HG03045 (cell line): ENCODE data around the gene LRP1.
A peak's percentile ranks its signal among the peaks of the same experiment; 100 is the strongest.

Experiments used
- ATAC-seq: cut with Tn5 transposase; IDR thresholded peaks from one replicate; pipeline ENCODE4 v1.9.1; 2021; ENCODE audit warnings: mild to moderate bottlenecking, moderate library complexity; ENCODE audit not compliant: unreplicated experiment

LRP1 gene

DNA sequence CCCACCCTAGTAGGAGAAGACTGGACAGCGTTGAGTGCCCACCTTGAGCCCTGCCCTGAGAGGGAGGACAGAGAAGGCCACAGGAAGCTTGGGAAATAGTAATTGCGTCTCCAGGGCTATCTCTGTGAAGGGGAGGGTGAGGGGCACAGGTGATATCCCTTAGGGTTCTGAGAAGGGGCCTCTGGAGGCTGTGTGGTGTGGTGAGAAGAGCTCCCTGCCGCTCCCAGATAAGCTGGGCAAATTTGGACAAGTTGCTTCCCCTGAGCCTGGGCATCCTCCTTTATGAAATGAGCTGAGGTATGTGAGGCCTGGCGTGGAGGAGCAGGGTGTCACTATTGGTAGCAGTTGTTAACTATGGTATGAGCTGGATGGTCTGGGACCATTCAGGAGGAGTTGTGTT, 42.6 kb downstream of the LRP1 start:
- no peak for ATAC-seq

- no peak for ATAC-seq
Measured at GRCh38 chr12:57171668-57172067, 43.4 kb downstream of the LRP1 start.

- no peak for ATAC-seq
Measured at GRCh38 chr12:57173089-57173488, 44.8 kb downstream of the LRP1 start.

- ATAC-seq = no peak
Measured at GRCh38 chr12:57173683-57174082, 45.4 kb downstream of the LRP1 start.

GRCh38 chr12:57175428-57176138, 47.3 kb downstream of the LRP1 start:
- ATAC-seq = no peak

GRCh38 chr12:57176139-57176477, 47.8 kb downstream of the LRP1 start:
- no peak for ATAC-seq

DNA sequence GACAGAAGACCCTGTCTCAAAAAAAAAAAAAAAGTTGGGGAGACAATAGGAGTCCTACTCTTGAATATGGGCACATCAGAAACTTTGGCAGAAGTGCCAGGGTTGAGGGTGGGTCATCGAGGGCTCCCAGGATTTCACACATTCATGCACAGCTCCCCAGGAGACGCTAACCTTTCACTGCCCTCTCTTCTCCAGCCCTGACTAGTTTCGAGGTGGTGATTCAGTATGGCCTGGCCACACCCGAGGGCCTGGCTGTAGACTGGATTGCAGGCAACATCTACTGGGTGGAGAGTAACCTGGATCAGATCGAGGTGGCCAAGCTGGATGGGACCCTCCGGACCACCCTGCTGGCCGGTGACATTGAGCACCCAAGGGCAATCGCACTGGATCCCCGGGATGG, 48.6 kb downstream of the LRP1 start:
- ATAC-seq = no peak

GRCh38 chr12:57177354-57177753, 49.1 kb downstream of the LRP1 start:
- no peak for ATAC-seq

DNA sequence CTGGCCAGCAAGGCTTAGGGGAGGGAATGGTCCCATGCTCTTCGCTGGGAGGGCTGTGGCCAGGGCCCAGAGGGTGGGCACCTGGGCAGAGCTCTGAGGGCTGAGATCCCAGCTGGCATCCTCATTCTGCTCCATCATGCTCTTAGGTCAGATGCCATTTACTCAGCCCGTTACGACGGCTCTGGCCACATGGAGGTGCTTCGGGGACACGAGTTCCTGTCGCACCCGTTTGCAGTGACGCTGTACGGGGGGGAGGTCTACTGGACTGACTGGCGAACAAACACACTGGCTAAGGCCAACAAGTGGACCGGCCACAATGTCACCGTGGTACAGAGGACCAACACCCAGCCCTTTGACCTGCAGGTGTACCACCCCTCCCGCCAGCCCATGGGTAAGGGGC, 49.9 kb downstream of the LRP1 start:
- ATAC-seq = no peak

DNA sequence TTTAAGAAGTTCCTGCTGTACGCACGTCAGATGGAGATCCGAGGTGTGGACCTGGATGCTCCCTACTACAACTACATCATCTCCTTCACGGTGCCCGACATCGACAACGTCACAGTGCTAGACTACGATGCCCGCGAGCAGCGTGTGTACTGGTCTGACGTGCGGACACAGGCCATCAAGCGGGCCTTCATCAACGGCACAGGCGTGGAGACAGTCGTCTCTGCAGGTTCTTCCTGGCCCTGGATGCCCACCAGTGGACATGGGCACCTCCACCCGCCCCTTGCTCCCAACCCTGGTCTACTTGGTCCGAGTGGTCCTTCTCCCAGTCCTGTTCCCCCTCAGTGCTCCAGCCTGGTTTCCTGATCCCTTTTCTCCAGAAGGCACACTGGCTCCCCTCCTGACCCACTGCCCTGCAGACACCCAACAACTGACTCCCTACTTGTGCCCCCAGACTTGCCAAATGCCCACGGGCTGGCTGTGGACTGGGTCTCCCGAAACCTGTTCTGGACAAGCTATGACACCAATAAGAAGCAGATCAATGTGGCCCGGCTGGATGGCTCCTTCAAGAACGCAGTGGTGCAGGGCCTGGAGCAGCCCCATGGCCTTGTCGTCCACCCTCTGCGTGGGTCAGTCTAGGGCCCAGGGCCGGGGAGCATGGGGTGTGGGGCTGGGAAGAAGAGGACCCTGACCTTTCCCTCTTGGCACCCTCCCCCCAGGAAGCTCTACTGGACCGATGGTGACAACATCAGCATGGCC, 51.2 kb downstream of the LRP1 start:
- no peak for ATAC-seq

GRCh38 chr12:57180321-57180989, 52.2 kb downstream of the LRP1 start:
- ATAC-seq = no peak

- no peak for ATAC-seq
Measured at GRCh38 chr12:57181072-57181471, 52.8 kb downstream of the LRP1 start.

DNA sequence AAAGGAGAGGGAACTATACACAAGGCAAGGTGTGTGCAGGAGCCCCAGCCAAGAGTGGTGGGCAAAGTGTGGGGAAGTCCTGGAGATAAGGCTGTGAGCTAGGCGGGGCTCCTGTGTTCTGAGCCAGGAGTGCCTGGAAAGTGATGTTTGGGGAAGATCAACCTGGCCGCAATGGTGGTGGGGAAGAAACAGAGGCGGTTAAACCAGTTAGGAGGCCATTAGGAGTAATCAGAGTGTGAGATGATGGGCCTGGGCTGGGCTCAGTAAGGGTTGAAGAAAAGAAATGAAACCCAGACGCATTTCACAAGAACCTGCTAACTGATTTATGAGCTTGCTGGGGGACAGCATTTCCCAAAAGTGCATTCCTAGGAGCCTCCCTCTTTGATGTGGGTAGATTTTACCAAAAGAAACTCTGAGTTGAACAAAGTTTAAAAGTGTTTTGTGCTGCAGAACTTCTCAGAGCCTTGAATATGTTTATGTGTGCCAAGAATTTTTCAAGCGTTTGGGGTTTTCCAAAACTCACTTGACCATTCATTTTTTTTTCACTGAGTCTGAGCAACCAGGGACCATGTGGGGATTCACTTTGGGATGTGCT, 53.4 kb downstream of the LRP1 start:
- ATAC-seq = no peak

GRCh38 chr12:57182918-57183575, 54.8 kb downstream of the LRP1 start:
- ATAC-seq = peak; percentile 80

GRCh38 chr12:57183939-57184725, 55.8 kb downstream of the LRP1 start:
- ATAC-seq = no peak

GRCh38 chr12:57185403-57185802, 57.1 kb downstream of the LRP1 start:
- no peak for ATAC-seq

DNA sequence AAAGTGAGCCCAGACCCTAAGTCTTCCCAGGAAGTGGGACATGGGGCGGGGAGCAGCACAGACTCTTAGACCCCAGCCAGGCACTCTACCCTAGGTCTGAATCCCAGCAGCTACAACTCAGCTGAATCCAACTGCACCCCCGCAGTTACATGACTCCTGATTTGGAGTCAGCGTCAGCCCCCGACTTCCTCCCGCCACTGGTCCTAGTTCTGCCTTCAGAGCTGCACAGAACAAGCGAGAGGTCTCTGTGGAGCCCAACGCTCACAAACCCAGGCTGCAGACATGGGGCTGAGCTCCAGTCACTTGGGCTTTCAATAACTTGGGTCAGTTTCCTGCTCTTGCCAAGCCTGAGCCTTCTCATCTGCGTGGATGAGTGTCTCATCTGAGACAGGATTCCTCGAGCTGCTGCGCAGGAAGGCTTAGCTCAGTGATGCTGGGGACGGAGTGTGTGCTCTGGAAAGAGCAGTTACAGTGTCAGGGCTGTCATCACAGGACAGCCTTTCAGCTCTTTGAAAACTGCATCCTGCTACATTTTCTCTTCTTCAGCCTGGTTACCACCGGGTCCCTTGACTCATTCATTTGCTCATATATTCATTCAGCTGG, 57.7 kb downstream of the LRP1 start:
- no peak for ATAC-seq

GRCh38 chr12:57187222-57188089, 59.2 kb downstream of the LRP1 start:
- ATAC-seq = no peak

DNA sequence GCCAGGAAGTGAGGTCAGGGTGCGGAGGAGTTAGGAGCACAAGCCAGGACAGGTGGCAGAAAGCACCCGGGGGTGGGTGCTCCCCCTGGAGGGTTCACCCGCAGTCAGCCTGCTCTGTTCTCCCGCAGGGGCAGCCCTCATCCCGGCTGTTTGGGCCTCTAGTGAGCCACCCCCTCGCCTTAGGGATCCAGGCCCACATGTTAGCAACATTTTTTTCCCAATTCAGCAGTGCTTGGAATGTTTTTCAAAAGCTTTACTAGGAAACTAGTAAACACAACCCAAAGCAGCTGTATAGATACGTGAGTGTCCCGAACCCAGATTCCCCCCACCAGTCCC, 59.8 kb downstream of the LRP1 start:
- ATAC-seq = no peak
